Stomach (tissue), 9 donors: Measurements from ENCODE around the gene CPAMD8. TPM values are rescaled to one million over a fixed set of nuclear protein-coding genes. Genes with fewer than 3 reads are reported as not detected.

ENCODE experiments used
- DNase-seq, 2 donors: peaks; one replicate each; pipeline versions ENCODE4 v3.0.0 to v3.0.0-alpha.2; 2013 to 2019
- H3K27ac ChIP-seq, 5 donors: fragments of 200-600 bp in 4 of 5; sonication (generic) in 4 of 5; one replicate each; pipeline ENCODE4 v1.5.1; 2013 to 2019; ENCODE audit warnings: mild to moderate bottlenecking in 1 of 5, moderate library complexity in 1 of 5
- H3K27me3 ChIP-seq, 3 donors: fragments of 200-600 bp; sonication (generic); one replicate each; pipeline ENCODE4 v1.5.1; 2017 to 2019; ENCODE audit warnings: mixed run types in 1 of 3
- H3K36me3 ChIP-seq, 4 donors: fragments of 200-600 bp; sonication (generic); 1 replicate in 3 of 4; 2 replicates in 1 of 4; pipeline ENCODE4 v1.5.1; 2016 to 2019
- H3K4me1 ChIP-seq, 4 donors: fragments of 200-600 bp; sonication (generic); one replicate each; pipeline ENCODE4 v1.5.1; 2016 to 2019
- H3K4me3 ChIP-seq, 4 donors: fragments of 200-600 bp; sonication (generic) in 3 of 4; one replicate each; pipeline ENCODE4 v1.5.1; 2016 to 2019; ENCODE audit warnings: mild to moderate bottlenecking in 1 of 4
- H3K9me3 ChIP-seq, 4 donors: fragments of 200-600 bp; sonication (generic); one replicate each; pipeline ENCODE4 v1.5.1; 2016 to 2019
- EP300 ChIP-seq: sonication (generic); formaldehyde crosslinking; IDR thresholded peaks from one replicate; pipeline ENCODE4 v1.6.1; 2017; ENCODE audit warnings: antibody characterized with exemption
- POLR2A ChIP-seq, 4 donors: fragments of 450-650 bp; IDR thresholded peaks; one replicate each; pipeline ENCODE4 v1.6.1; 2016; ENCODE audit warnings: antibody characterized with exemption in 4 of 4, control low read depth in 2 of 4, mild to moderate bottlenecking in 1 of 4, moderate library complexity in 1 of 4
- POLR2AphosphoS5 ChIP-seq, 3 donors: sonication (generic); formaldehyde crosslinking; IDR thresholded peaks; one replicate each; pipeline ENCODE4 v1.6.1; 2016; ENCODE audit warnings: antibody characterized with exemption in 3 of 3
- WGBS, 5 donors: extraction: QIAGEN DNeasy Blood & Tissue Kit in 3 of 5; methylation state at CpG; one replicate each; pipeline versions ENCODE4 v1.1.5 to v1.1.7; 2013 to 2018; 5-methylcytosine and 5-hydroxymethylcytosine counted together
- intact Hi-C: fragments of 100-400 bp; cut with DNase I; formaldehyde crosslinking; loops from one replicate; pipeline ENCODE4 v1.15.1; 2023; ENCODE audit warnings: low total_unique reads
- polyA plus RNA-seq, 3 donors: library from polyadenylated mRNA; stranded (reverse); fragments of 200-250 nt; gene quantifications; one replicate each; pipeline ENCODE4 v1.2.3, GENCODE V29; 2013
- total RNA-seq, 5 donors: library from RNA; depleted of rRNA; stranded (reverse); fragments of >200 nt; gene quantifications; one replicate each; pipeline versions ENCODE4 v1.1.0 to v1.2.3, GENCODE V29; 2014 to 2016
- TF ChIP-seq, protein P1 (sequence below), 7 experiments: fragments of 450-650 bp in 4 of 7; fragments of 200-600 bp in 3 of 7; sonication (generic) in 3 of 7; IDR thresholded peaks; one replicate each; pipeline ENCODE4 v1.5.1; 2016 to 2019; ENCODE audit warnings: antibody characterized with exemption in 7 of 7, control low read depth in 2 of 7, mild to moderate bottlenecking in 1 of 7
- donor health status: healthy with polysubstance abuse.
- donor health status: Bipolar disorder and iron deficiency.
- donor health status: healthy.

CPAMD8 gene
- total and polyA plus RNA-seq, 8 donors = 0.43 to 221 (median 8.6) TPM

DNA sequence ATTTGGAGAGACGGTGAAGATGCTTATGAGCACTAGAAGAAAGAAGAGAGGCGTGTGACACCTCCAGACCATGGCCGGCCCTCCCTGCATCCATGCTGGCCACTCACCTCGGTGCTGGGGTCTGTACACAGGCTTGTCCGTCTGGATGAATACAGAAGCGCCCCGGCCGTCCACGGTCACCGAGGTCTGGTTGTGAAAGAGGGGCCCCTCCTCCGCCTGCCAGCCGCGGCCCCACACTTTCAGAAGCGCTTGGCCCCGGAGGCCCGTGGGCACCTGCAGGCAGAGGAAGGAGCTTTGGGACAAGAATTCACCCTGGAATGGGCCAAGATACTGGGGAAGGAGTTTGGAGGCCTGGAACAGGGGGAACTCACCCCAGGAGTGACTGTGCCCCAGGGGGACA lies 15.1 kb downstream of the CPAMD8 start:
- no peak for DNase-seq
- no peak overlapping the region for H3K27ac ChIP-seq
- H3K4me1 ChIP-seq = no peaks in the 10 kb centered on the region
- no peaks in the 10 kb centered on the region for H3K36me3 ChIP-seq
- 88 to 93% (median 92%) methylated on average over 15 to 16 of the region's 16 CpGs for WGBS, 5 donors
- intact Hi-C loops = no loop called here
- H3K27me3 ChIP-seq = peaks cover 0 to 17% (median 3%) of the 10 kb centered on the region in 3 donors
- no peak overlapping the region for H3K4me3 ChIP-seq
- H3K9me3 ChIP-seq = peaks cover 0 to 8% (median 2%) of the 10 kb centered on the region in 4 donors
- TF ChIP-seq, protein P1, sequence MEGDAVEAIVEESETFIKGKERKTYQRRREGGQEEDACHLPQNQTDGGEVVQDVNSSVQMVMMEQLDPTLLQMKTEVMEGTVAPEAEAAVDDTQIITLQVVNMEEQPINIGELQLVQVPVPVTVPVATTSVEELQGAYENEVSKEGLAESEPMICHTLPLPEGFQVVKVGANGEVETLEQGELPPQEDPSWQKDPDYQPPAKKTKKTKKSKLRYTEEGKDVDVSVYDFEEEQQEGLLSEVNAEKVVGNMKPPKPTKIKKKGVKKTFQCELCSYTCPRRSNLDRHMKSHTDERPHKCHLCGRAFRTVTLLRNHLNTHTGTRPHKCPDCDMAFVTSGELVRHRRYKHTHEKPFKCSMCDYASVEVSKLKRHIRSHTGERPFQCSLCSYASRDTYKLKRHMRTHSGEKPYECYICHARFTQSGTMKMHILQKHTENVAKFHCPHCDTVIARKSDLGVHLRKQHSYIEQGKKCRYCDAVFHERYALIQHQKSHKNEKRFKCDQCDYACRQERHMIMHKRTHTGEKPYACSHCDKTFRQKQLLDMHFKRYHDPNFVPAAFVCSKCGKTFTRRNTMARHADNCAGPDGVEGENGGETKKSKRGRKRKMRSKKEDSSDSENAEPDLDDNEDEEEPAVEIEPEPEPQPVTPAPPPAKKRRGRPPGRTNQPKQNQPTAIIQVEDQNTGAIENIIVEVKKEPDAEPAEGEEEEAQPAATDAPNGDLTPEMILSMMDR (IDR thresholded peaks at IDR 0.05) = no peak

DNA sequence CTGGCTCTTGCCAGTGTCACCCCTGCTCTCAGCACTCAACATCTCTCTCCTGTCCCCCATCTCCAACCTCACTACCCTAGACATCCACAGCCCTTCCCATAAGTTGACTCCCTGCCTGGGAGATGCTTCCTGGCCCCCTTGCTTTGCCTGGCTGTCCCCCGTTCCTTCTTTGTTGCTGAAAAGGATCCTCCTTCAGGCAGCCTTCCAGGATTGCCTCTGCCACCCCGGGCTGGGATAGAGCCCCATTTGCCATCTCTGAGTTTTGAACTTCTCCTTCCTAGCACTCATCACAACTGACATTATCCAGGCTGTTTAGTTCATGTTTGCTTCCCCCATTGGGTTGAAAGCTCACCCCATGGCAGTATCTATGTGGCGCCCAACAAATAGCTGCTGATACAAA lies 20.0 kb downstream of the CPAMD8 start:
- Histone ChIP-seq H3K27ac (no peak overlapping the region), H3K36me3 (no peaks in the 10 kb centered on the region), H3K9me3 (peaks cover 0 to 4% (median 0%) of the 10 kb centered on the region in 4 donors), H3K27me3 (peaks cover 0 to 15% (median 0%) of the 10 kb centered on the region in 3 donors), H3K4me1 (no peaks in the 10 kb centered on the region), H3K4me3 (no peak overlapping the region)
- DNase-seq = no peak
- 78 to 95% (median 90%) methylated on average over 3 of the region's 3 CpGs for WGBS, 5 donors
- TF ChIP-seq POLR2AphosphoS5 (IDR thresholded peaks at IDR 0.05) (no peak), POLR2A (IDR thresholded peaks at IDR 0.05) (no peak), EP300 (no peak)
- intact Hi-C loops = no loop called here

DNA sequence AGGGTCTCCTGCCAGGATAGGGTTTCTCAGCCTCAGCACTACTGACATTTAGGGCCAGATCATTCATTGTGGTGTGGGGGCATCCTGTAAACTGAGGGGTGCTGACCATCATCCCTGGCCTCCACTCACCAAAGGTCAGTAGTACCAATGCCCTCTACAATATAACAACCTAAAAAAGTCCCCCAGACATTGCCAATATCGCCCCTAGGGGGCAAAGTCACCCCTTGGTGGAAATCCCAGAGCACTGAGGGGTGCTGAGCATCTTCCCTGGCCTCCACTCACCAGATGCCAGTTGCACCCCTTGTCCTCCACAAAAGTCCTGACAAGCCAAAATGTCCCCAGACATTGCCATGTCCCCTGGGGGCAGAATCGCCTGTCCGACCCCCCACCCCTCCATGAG lies 21.6 kb downstream of the CPAMD8 start:
- no peaks in the 10 kb centered on the region for H3K4me1 ChIP-seq
- intact Hi-C loops = no loop called here
- no peak overlapping the region for H3K4me3 ChIP-seq
- DNase-seq = no peak
- peaks cover 0 to 4% (median 0%) of the 10 kb centered on the region in 4 donors for H3K9me3 ChIP-seq
- no peaks in the 10 kb centered on the region for H3K36me3 ChIP-seq
- peaks cover 0 to 16% (median 0%) of the 10 kb centered on the region in 3 donors for H3K27me3 ChIP-seq
- TF ChIP-seq POLR2AphosphoS5 (IDR thresholded peaks at IDR 0.05) (no peak), EP300 (no peak), POLR2A (IDR thresholded peaks at IDR 0.05) (no peak)
- TF ChIP-seq, protein P1 (IDR thresholded peaks at IDR 0.05) = no peak
- WGBS, 5 donors = 56 to 77% (median 65%) methylated on average over 3 of the region's 3 CpGs
- no peak overlapping the region for H3K27ac ChIP-seq

DNA sequence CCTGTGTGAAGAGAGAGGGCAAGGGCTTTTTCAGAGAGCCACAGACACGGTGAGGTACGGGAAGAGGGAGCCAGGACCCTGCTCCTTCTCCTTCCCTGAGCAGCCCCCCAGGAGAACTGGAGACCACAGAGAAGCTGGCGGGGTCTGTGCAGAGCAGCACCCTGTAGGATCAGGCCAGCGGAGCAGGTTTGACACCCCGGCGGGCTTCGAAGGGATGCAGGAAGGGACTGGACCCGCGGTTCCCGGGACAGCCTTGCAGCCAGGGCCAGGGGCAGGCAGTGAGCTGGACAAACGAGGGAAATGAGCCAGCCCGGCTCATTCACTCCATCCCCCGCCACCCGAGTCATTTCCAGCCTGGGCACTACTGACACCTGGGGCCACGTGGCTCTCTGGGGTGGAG lies 22.2 kb downstream of the CPAMD8 start:
- Histone ChIP-seq H3K4me3 (no peak overlapping the region), H3K36me3 (no peaks in the 10 kb centered on the region), H3K4me1 (no peaks in the 10 kb centered on the region), H3K27me3 (peaks cover 0 to 16% (median 0%) of the 10 kb centered on the region in 3 donors), H3K27ac (no peak overlapping the region), H3K9me3 (no peaks in the 10 kb centered on the region)
- intact Hi-C loops = no loop called here
- no peak for TF ChIP-seq POLR2A (IDR thresholded peaks at IDR 0.05)
- TF ChIP-seq, protein P1 (IDR thresholded peaks at IDR 0.05) = no peak
- no peak for TF ChIP-seq POLR2AphosphoS5 (IDR thresholded peaks at IDR 0.05)
- no peak for TF ChIP-seq EP300
- no peak for DNase-seq
- 85 to 93% (median 91%) methylated on average over 15 of the region's 15 CpGs for WGBS, 5 donors

DNA sequence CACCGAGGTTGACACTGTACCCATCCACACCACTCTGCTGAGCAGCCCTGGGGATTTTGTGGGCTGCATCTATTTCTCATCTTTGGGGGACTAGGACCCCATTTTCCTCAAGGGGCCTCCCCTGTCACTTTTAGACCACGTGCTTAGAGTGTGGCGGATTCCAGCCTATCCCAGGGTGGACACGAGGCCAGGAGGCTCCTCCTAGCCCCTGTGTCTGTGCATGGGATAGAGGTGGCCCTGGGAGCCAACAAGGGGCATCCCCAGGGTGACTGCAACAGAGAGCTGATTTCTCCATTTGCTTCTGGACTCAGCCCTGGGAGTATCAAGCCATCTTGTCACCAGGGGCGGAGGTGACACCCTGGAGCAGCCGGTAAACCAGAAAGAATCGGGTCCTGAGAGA lies 24.2 kb downstream of the CPAMD8 start:
- peaks cover 0 to 16% (median 0%) of the 10 kb centered on the region in 3 donors for H3K27me3 ChIP-seq
- DNase-seq = no peak
- H3K9me3 ChIP-seq = peaks cover 0 to 14% (median 10%) of the 10 kb centered on the region in 4 donors
- no peaks in the 10 kb centered on the region for H3K36me3 ChIP-seq
- H3K4me3 ChIP-seq = no peak overlapping the region
- intact Hi-C loops = no loop called here
- H3K27ac ChIP-seq = no peak overlapping the region
- WGBS, 5 donors = 69 to 76% (median 73%) methylated on average over 7 of the region's 7 CpGs
- no peaks in the 10 kb centered on the region for H3K4me1 ChIP-seq
- TF ChIP-seq POLR2A (IDR thresholded peaks at IDR 0.05) = no peak
- TF ChIP-seq POLR2AphosphoS5 (IDR thresholded peaks at IDR 0.05) = no peak
- TF ChIP-seq EP300 = no peak
- TF ChIP-seq, protein P1 (IDR thresholded peaks at IDR 0.05) = no peak
